ENCODE measurements around the gene SPTBN1.

- no peak for TF ChIP-seq CTCF (IDR thresholded peaks at IDR 0.05)
- no peak for TF ChIP-seq POLR2A (IDR thresholded peaks at IDR 0.05)
Measured at GRCh38 chr2:54671010-54671409, 214.9 kb downstream of the SPTBN1 start.
